ENCODE measurements around the gene EIF4EBP2. TPM values are rescaled to one million over a fixed set of nuclear protein-coding genes. Genes with fewer than 3 reads are reported as not detected.

The EIF4EBP2 gene
- total and polyA plus RNA-seq, 2 of the 13 experiments (the other 11 are each of a cell fraction or from before 2014, with no cell fraction given) = 16.9 to 22.0 TPM

GRCh38 chr10:70363971-70364771, 39.8 kb upstream of the EIF4EBP2 start (continued):
- TF ChIP-seq ATF7-NPFF (CRISPR knock-in tag; IDR thresholded peaks at IDR 0.05; ENCODE audit: low read depth) (no peak), EZH2 (conservative IDR thresholded peaks at IDR 0.05; ENCODE audit: low read depth, low read length) (no peak), TARDBP (CRISPR knock-in tag; IDR thresholded peaks at IDR 0.05) (peak; percentile 72; the same call in 1 of the 2 replicates), ZSCAN9 (CRISPR knock-in tag; IDR thresholded peaks at IDR 0.05; ENCODE audit: borderline replicate concordance) (peak; percentile 76; the same call in 1 of the 2 replicates), ELF4 (CRISPR knock-in tag; IDR thresholded peaks at IDR 0.05; ENCODE audit: borderline replicate concordance) (no peak), SP1 (IDR thresholded peaks at IDR 0.05) (no peak), SP1 (CRISPR knock-in tag; IDR thresholded peaks at IDR 0.05) (0 out of 2 replicates have a peak, but pooled peaks have one; percentile 40), ZNF598 (CRISPR knock-in tag; IDR thresholded peaks at IDR 0.05; ENCODE audit: borderline replicate concordance) (peak; percentile 45; the same call in 1 of the 2 replicates), GABPB1 (CRISPR knock-in tag; IDR thresholded peaks at IDR 0.05) (peak; percentile 91), SP2 (CRISPR knock-in tag; IDR thresholded peaks at IDR 0.05) (no peak), ZNF367 (CRISPR knock-in tag; IDR thresholded peaks at IDR 0.05; ENCODE audit: borderline replicate concordance) (no peak), AHR (CRISPR knock-in tag; IDR thresholded peaks at IDR 0.05) (0 out of 2 replicates have a peak, but pooled peaks have one; percentile 73), ZNF572 (CRISPR knock-in tag; IDR thresholded peaks at IDR 0.05) (peak; percentile 81; the same call in 1 of the 2 replicates), NKX3-1 (CRISPR knock-in tag; IDR thresholded peaks at IDR 0.05) (no peak), ZNF574 (CRISPR knock-in tag; IDR thresholded peaks at IDR 0.05) (peak; percentile 60; the same call in 1 of the 2 replicates), ZNF652 (CRISPR knock-in tag; IDR thresholded peaks at IDR 0.05; ENCODE audit: borderline replicate concordance, low read depth) (peak; percentile 47; the same call in 1 of the 2 replicates), PRMT3 (CRISPR knock-in tag; IDR thresholded peaks at IDR 0.05; ENCODE audit: borderline replicate concordance, low read depth) (no peak), BORCS8-MEF2B (CRISPR knock-in tag; IDR thresholded peaks at IDR 0.05) (peak; percentile 17; the same call in 1 of the 2 replicates), ATRX (CRISPR knock-in tag; IDR thresholded peaks at IDR 0.05; ENCODE audit: borderline replicate concordance) (no peak), ZNF691 (CRISPR knock-in tag; IDR thresholded peaks at IDR 0.05; ENCODE audit: borderline replicate concordance, low read depth) (peak; percentile 91; the same call in 1 of the 2 replicates), TCF7L2 (IDR thresholded peaks at IDR 0.05; ENCODE audit: low read depth, low read length) (no peak), ISX (CRISPR knock-in tag; conservative IDR thresholded peaks at IDR 0.05) (no peak), ZNF772 (CRISPR knock-in tag; IDR thresholded peaks at IDR 0.05) (peak; percentile 48; the same call in 1 of the 2 replicates), MAF1 (CRISPR knock-in tag; IDR thresholded peaks at IDR 0.05; ENCODE audit: borderline replicate concordance) (no peak), ZNF280B (CRISPR knock-in tag; IDR thresholded peaks at IDR 0.05; ENCODE audit: borderline replicate concordance) (no peak)
